ENCODE data around the gene STKLD1. TPM values are rescaled to one million over a fixed set of nuclear protein-coding genes. Genes with fewer than 3 reads are reported as not detected.

STKLD1 gene
- total RNA-seq, 1 experiment from 2014 or later, result 0.94 TPM

GRCh38 chr9:133355881-133356357, 20.2 kb upstream of the STKLD1 start:
- Mint-ChIP-seq H3K27ac (ENCODE audit: unreplicated experiment) (peak overlapping the region; percentile 42), H3K27me3 (ENCODE audit: unreplicated experiment) (no peaks in the 10 kb centered on the region), H3K36me3 (ENCODE audit: insufficient read depth, unreplicated experiment) (peaks cover 64% of the 10 kb centered on the region), H3K4me3 (ENCODE audit: low read depth, unreplicated experiment) (peak overlapping the region; percentile 78), H3K9me3 (ENCODE audit: low read depth, unreplicated experiment) (no peaks in the 10 kb centered on the region), H3K4me1 (ENCODE audit: low read depth, unreplicated experiment) (peaks cover 23% of the 10 kb centered on the region)
- intact Hi-C loops (cut with micrococcal nuclease; ENCODE audit: unreplicated experiment), result loop anchor here (2.0 kb wide), 1 partner anchor 19 kb away; no protein-coding TSS in a partner anchor
- CTCF ChIA-PET, result interaction anchor here (0.8 to 0.9 kb wide), 2 partner anchors 104 to 170 kb away, joined by 4 to 5 read pairs; partner anchors contain the start of gene CACFD1
- BruUV-seq (replicated peaks), result no TSS peak
- DNase-seq, result no peak
- no peak for TF ChIP-seq CTCF (IDR thresholded peaks at IDR 0.05; ENCODE audit: unreplicated experiment)

DNA sequence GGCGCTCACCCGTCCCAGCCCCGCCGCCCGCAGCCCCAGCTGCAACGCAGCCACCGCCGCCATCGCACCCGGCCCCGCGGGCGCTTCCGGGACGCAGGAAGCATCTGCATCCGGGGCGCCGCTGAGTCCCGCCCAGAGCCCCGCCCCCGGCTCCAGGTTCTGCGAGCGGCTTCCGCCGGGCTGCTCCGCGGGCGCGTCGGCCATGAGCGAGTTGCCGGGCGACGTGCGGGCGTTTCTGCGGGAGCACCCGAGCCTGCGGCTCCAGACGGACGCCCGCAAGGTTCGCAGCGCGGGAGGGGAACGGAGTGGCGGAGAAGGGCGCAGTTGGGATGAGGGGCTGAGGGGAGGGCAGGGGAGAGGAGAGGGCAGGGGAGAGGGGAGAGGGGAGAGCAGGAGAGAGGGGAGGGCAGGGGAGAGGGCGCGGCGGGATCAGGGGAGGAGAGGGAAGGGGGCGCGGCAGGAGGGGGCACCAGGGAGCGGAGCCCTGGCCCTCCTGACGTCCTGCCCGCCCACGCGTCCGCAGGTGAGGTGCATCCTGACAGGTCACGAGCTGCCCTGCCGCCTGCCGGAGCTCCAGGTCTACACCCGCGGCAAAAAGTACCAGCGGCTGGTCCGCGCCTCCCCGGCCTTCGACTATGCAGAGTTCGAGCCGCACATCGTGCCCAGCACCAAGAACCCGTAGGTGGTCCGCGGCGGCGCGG, 19.6 kb upstream of the STKLD1 start, which contains the start of the genes SURF1 and SURF2:
Gene SURF1 (minus strand): TSS at position 97 of the 701 bp plus-strand sequence. CDS start 34 bp downstream, at position 63.
Gene SURF2 (plus strand): TSS at position 160 of the 701 bp plus-strand sequence. CDS start 43 bp downstream, at position 203.
- CTCF ChIA-PET, result interaction anchor here (0.6 to 0.8 kb wide), 3 partner anchors 9 to 103 kb away, joined by 3 to 5 read pairs (median 3); partner anchors contain the start of gene CACFD1
- Mint-ChIP-seq H3K27me3 (ENCODE audit: unreplicated experiment) (no peaks in the 10 kb centered on the region), H3K4me3 (ENCODE audit: low read depth, unreplicated experiment) (peak within 1 kb of the TSS; percentile 78), H3K36me3 (ENCODE audit: insufficient read depth, unreplicated experiment) (peaks cover 69% of the 10 kb centered on the region), H3K9me3 (ENCODE audit: low read depth, unreplicated experiment) (no peaks in the 10 kb centered on the region), H3K4me1 (ENCODE audit: low read depth, unreplicated experiment) (peaks cover 23% of the 10 kb centered on the region), H3K27ac (ENCODE audit: unreplicated experiment) (peak within 1 kb of the TSS; percentile 42)
- DNase-seq, result peak; percentile 88
- BruUV-seq (replicated peaks), result no TSS peak
- intact Hi-C loops (cut with micrococcal nuclease; ENCODE audit: unreplicated experiment), result loop anchor here (2.0 kb wide), 1 partner anchor 18 kb away; no protein-coding TSS in a partner anchor
- no peak for TF ChIP-seq CTCF (IDR thresholded peaks at IDR 0.05; ENCODE audit: unreplicated experiment)

DNA sequence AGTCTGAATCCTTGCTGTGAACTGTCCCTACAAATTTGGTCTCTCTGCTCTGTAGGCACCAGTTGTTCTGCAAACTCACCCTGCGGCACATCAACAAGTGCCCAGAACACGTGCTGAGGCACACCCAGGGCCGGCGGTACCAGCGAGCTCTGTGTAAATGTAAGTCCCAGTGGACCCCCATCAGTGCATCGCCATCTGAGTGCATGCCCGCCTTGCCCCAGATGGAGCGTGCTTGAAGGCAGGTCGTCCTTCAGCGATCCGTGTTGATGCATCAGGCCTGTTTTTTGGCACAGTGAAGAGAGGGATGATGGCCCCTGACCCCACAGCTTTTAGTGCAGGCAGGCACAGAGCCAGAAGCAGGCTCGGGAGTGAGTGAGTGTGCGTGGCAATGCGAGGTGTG, 18.5 kb upstream of the STKLD1 start:
- peaks cover 23% of the 10 kb centered on the region for H3K4me1 Mint-ChIP-seq (ENCODE audit: low read depth, unreplicated experiment)
- H3K4me3 Mint-ChIP-seq (ENCODE audit: low read depth, unreplicated experiment), result peak overlapping the region; percentile 78
- H3K27ac Mint-ChIP-seq (ENCODE audit: unreplicated experiment), result no peak overlapping the region
- DNase-seq, result no peak
- TF ChIP-seq CTCF (IDR thresholded peaks at IDR 0.05; ENCODE audit: unreplicated experiment), result no peak
- BruUV-seq (replicated peaks), result no TSS peak
- H3K27me3 Mint-ChIP-seq (ENCODE audit: unreplicated experiment), result no peaks in the 10 kb centered on the region
- intact Hi-C loops (cut with micrococcal nuclease; ENCODE audit: unreplicated experiment), result loop anchor here (2.0 kb wide), 1 partner anchor 17 kb away; no protein-coding TSS in a partner anchor
- peaks cover 72% of the 10 kb centered on the region for H3K36me3 Mint-ChIP-seq (ENCODE audit: insufficient read depth, unreplicated experiment)
- no peaks in the 10 kb centered on the region for H3K9me3 Mint-ChIP-seq (ENCODE audit: low read depth, unreplicated experiment)
- CTCF ChIA-PET, result no interaction called here

- Mint-ChIP-seq H3K4me1 (ENCODE audit: low read depth, unreplicated experiment) (peaks cover 15% of the 10 kb centered on the region), H3K27ac (ENCODE audit: unreplicated experiment) (no peak overlapping the region), H3K27me3 (ENCODE audit: unreplicated experiment) (no peaks in the 10 kb centered on the region), H3K9me3 (ENCODE audit: low read depth, unreplicated experiment) (no peaks in the 10 kb centered on the region), H3K36me3 (ENCODE audit: insufficient read depth, unreplicated experiment) (peaks cover 73% of the 10 kb centered on the region), H3K4me3 (ENCODE audit: low read depth, unreplicated experiment) (no peak overlapping the region)
- intact Hi-C loops (cut with micrococcal nuclease; ENCODE audit: unreplicated experiment), result no loop called here
- no TSS peak for BruUV-seq (replicated peaks)
- TF ChIP-seq CTCF (IDR thresholded peaks at IDR 0.05; ENCODE audit: unreplicated experiment), result no peak
- CTCF ChIA-PET, result interaction anchor here (0.6 kb wide), 1 partner anchor 100 kb away, joined by 4 read pairs; the partner anchor contains the start of gene CACFD1
- no peak for DNase-seq
Observed at GRCh38 chr9:133359399-133360175, 16.6 kb upstream of the STKLD1 start.

Data from Calu3 (cell line).